Caki2 (cell line): ENCODE data around the gene HDAC11. TPM values are rescaled to one million over a fixed set of nuclear protein-coding genes. Genes with fewer than 3 reads are reported as not detected.

ENCODE experiments used
- DNase-seq: peaks from one replicate; pipeline ENCODE4 v3.0.0-alpha.2; 2015; ENCODE audit warnings: low read depth
- in situ Hi-C: cut with HindIII; loops from 2 replicates; pipeline ENCODE4 v1.10.0; 2016; ENCODE audit warnings: low sequenced_read_pairs, low pct_unique_long_range_greater_than_20kb, mixed read lengths
- total RNA-seq: library from RNA; depleted of rRNA; stranded (reverse); fragments of >200 nt; shearing (Covaris generic); gene quantifications from 2 replicates; pipeline ENCODE4 v1.2.3, GENCODE V29; 2014; ENCODE audit warnings: low replicate concordance

HDAC11 gene
- total RNA-seq, 1 experiment from 2014 or later = 19.3 TPM

DNA sequence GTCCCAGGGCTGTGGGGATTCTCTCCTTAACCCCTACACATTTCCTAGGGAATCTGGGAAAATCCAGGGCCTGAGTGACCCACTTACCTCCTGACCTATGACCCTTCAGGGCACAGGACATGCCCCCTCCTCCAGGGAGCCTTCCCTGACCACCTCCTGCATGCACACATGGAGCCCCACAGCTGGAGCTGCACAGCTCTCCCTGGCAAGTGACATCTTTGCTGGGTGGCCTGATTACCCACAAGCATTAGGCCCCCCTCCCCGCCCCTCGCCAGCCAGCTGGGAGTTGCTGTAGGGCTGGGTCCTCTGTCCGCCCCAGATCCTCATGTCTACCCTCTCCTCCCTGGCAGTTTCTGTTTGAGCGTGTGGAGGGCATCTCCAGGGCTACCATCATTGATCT is 21.4 kb downstream of the HDAC11 start:
- DNase-seq = no peak
- in situ Hi-C loops = no loop called here

DNA sequence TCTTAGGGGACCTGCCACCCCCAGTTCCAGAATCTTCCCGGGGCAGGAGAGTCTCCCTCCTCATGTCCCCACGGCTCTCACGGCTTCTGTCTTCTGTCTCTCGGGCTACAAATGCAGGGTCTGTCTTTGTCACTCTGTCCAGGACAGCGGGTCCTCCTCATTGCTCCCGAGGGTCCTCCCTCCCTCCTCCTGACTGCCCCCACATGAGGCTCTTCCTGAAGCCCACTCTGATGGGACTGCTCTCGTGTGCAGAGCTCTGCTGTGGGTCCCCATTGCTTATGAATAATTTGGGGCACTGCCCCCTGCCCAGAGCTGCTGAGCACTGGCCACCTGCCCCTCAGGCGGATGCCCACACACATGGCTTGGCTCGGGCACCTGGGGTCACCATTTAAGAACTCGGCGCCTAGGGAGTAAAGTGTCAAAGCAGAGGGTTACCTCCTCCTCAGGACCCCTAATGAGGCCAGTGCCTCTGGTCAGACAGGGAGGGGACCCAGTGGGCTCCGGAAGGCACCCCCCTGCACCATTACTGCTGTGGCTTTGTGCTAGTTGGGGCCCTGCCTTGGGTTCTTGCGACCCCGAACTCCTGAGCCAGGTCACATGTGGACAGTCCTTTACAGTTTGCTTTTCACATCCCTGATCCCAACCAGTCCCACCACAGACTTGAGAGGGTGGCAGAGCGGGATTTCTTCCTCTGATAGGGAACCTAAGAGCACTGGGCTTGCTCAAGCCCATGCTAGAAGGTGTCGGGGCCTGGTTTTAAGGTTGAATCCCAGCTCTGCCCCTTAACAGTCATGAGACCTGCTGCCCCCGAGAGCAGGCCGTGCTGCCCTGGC is 22.1 kb downstream of the HDAC11 start:
- DNase-seq = no peak
- in situ Hi-C loops = no loop called here

- in situ Hi-C loops = no loop called here
- no peak for DNase-seq
Observed at GRCh38 chr3:13502791-13503060, 22.6 kb downstream of the HDAC11 start.

DNA sequence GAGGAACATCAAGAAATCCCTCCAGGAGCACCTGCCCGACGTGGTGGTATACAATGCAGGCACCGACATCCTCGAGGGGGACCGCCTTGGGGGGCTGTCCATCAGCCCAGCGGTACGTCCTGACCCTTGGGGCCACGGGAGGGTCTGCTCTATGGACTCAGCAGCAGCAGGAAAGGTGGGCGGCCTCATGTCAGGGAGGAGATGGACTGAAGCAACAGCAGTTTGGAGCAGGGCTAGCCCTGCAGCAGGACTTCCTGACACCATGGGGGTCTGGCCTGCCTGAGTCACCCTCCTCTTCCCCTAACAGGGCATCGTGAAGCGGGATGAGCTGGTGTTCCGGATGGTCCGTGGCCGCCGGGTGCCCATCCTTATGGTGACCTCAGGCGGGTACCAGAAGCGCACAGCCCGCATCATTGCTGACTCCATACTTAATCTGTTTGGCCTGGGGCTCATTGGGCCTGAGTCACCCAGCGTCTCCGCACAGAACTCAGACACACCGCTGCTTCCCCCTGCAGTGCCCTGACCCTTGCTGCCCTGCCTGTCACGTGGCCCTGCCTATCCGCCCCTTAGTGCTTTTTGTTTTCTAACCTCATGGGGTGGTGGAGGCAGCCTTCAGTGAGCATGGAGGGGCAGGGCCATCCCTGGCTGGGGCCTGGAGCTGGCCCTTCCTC is 24.2 kb downstream of the HDAC11 start:
- in situ Hi-C loops = no loop called here
- no peak for DNase-seq

DNA sequence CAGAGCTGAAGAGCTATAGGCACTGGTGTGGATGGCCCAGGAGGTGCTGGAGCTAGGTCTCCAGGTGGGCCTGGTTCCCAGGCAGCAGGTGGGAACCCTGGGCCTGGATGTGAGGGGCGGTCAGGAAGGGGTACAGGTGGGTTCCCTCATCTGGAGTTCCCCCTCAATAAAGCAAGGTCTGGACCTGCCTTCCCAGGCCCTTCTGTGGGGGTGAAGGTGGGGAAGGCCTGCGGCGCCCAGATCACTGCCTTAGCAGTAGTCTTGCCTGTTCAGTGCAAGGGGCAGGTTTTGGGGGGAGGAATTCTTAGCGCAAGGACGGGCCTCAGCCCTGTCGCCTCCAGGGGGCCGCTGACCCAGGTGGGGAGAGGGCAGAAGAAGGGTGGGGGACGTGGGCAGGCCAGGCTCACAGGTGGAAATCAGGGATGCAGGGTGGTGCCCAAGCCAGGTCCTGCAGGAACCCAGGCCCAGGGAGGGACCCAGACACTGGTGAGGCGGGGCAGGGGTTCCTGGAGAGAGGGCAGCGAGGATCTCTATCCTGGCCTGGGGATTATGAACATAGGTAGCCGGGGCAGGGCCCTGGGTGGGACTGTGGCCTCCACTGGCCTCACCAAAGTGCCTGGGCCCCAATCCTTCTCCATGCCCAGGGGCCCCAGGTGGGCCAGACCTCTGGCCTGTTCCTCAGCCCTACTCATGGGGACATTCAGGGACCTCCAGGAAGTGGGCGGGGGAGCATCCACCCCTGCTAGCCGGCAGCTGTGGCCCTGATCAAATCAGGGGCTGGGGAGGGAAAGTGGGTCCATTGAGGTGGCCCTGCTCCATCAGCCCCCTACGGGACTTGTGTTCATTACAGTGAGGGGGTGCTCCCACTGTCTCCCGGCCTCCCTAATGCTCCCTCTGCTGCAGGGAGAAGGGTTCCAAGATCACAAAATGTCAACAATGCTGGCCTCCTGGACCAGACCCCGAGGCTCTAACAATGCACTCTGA is 25.3 kb downstream of the HDAC11 start:
- in situ Hi-C loops = no loop called here
- no peak for DNase-seq

DNA sequence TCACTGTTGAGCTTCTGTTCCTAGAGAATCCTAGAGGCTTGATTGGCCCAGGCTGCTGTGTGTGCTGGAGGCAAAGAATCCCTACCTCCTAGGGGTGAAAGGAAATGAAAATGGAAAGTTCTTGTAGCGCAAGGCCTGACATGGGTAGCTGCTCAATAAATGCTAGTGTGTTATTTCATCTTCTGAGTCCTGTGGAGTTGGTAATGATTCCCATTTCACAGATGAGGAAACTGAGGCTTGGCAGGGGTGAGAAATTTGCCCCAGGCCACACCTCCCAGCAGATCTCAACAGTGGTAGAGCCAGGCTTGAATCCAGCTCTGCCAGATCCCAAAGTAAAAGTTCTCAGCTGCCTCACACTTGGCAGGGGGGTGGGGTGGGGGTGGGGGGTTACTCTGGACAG is 26.1 kb downstream of the HDAC11 start:
- in situ Hi-C loops = no loop called here

DNA sequence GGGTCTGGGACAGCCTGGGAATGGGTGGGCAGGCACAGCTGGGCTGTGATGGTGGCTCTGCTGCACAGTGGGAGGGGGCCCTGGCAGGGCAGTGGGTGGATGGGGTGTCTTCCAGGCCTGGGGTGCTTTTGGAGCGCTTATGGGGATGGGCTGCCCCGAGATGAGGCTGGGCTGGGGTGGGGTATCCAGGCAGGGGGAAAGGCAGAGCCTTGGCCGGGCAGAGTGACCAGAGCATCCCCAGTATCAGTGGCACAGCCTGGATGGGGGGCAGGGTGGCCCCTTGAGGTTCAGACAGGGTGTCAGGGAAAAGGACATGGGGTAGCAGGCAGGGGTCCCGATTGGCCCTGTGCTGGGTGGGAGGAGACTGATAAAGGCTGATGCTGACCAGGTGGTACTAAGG is 26.6 kb downstream of the HDAC11 start:
- DNase-seq = no peak
- in situ Hi-C loops = no loop called here

More for the DNA sequence above, 26.1 kb downstream of the HDAC11 start:
- DNase-seq = no peak

- no peak for DNase-seq
- in situ Hi-C loops = no loop called here
Observed at GRCh38 chr3:13507247-13507569, 27.1 kb downstream of the HDAC11 start.

DNA sequence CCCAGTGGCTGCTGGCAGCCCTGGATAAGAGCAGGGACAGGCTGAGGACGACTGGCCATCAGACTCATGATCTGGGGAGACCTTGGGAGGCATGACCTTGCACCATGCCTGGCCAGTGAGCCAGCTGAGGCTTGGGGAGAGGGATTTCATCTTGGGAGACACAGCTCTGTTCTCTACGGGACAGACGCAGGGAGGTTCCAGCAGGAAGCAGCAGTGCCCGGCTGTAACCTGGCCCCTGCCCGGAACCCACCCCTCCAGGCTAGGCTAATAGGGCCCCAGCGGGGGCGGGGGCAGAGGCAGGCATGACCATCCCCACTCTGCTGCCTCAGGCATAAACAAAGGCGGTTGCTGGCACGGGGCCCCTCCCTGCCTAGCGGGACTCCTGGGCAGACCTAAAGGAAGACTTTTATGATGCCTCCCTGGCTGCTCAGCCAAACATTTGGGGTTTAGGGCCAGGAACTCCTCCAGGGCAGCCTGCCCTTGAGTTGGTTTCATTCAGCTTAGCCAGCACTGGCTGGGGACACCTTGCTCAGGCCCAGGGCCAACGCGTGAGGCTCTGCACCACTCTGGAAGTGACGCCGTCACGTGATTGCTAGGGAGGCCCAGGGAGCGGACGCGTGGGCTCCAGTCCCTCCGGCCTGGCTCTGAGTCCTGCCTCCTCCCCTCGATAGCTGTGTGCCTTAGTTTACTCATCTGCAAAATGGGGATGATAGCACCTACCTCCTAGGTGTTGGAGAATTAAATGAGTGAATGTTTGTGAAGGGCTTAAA is 27.6 kb downstream of the HDAC11 start:
- DNase-seq = no peak
- in situ Hi-C loops = no loop called here

DNA sequence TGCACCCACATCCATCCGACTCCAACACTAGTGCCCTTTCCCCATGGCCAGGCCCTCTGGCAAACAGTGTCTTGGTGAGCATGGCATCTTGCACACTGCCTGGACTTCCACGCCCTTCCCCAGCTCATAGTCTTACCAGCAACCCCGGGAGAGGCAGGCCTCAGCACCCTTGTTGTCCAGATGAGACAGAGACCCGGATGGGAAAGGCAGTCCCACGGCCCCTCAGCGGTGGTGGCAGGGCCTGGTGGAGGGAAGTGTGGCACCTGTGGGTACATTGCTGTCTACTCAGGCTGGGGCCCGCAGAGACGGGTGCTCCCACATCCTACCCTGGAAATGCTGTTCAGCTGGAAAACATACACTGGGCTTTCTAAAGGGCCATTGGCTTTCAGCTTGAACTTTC is 28.4 kb downstream of the HDAC11 start:
- in situ Hi-C loops = no loop called here
- DNase-seq = no peak

DNA sequence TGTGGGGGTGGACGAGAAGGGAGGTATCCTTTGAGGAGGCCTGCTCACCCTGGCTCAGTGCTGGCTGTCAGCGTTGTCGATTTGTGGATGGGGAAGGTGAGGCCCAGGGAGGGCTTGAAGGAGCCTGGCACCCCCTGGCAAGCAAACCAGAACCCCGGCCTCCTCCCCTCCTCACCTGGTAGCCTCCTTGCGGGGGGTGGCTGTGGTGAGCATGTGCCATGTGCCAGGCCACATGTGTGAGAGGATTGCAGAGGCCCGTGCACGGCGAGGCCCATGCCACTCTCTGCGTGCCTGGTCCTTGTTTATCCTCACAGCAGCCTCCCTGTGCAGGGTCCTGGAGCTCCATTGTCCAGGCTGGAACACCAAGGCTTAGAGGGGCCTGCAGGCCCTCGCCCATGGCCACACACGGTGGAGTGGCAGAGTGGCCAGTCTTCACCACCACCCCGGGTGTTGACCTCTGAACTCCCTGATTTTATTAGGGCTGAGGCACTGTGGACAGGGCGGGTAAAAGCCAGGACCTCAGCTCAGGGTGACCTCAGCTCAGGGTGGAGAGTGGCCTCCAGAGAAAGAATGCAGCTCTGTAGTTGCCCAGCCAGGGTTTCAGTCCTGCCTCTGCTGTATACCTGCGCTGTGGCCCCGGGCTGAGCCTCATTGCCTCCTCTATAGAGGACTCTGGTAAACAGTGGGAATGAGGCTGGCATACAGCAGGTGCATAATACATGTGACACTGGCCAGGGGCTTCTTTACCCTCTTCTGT is 29.1 kb downstream of the HDAC11 start:
- in situ Hi-C loops = no loop called here

GRCh38 chr3:13509816-13510192 is 29.7 kb downstream of the HDAC11 start:
- in situ Hi-C loops = no loop called here

More for the DNA sequence above, 29.1 kb downstream of the HDAC11 start:
- no peak for DNase-seq

GRCh38 chr3:13512451-13512850 is 32.3 kb downstream of the HDAC11 start:
- in situ Hi-C loops = no loop called here
- DNase-seq = no peak

More at GRCh38 chr3:13509816-13510192, 29.7 kb downstream of the HDAC11 start:
- no peak for DNase-seq

GRCh38 chr3:13513051-13513912 is 33.2 kb downstream of the HDAC11 start:
- in situ Hi-C loops = no loop called here
- no peak for DNase-seq

DNA sequence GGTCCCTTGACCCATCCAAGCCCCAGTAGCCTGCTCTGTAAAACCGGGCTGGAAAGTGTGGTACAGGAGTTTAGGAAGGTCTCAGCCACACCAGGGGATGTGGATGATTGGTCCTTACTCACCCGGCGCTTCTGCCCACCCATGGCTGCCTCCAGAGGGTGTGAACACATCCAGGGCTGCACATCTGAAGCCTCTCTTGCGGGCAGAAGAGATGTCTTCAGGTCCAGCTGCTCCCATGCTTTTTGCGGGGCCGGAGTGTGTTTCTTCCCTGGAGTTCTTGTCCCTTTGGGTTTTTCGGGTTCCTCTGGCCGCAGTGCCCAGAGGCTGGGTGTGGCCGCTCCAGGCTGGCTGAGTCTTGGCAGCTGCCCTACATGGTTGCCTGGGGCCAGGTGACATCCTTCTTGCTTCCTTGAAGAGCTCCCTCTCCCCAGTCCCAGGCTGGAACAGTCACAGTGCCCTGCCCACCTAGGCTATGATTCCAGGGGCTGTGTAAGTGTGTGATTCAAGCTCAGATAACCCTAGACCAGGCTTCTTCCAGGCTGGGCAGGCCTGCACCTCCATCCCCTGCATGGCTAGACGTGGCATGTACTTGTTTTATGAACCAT is 33.9 kb downstream of the HDAC11 start:
- in situ Hi-C loops = no loop called here
- DNase-seq = no peak

DNA sequence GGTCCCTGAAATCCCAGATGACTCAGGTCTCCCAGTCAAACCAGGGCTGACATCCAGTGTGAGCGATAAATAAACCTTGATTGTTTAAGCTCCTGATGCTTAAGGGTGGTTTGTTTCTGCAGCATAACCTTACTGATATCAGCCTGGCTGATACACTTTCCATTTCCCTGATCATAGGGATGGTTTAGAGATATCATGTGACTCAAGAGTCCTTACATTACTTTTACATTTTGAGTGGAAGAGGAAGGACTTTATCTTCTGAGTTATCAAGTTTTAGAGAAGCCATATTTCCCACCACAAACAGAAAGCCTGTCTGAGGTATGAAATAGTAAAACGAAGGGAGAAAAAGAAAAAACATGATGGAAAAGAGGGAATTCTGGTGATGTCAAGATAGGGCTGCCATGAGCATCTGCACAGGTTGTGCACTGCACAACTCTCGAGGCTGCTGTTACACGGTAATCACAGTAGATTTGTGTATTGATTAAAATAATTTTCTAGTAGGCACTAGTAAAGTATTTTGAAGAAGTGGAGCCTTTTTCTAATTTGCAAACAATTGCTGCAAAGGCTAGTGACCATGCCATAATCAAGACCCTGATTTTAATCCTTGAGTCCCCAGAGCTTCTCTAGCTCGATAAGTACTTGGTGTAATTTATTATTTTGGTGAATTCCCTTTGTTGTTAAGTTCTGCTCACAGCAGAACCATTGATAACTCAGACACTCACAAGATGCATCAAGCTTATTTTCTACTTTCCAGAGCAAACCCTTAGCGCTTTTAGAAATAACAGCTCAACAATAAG is 34.7 kb downstream of the HDAC11 start:
- in situ Hi-C loops = no loop called here
- no peak for DNase-seq
